ENCODE measurements around the gene SMTNL1.

Gene SMTNL1

DNA sequence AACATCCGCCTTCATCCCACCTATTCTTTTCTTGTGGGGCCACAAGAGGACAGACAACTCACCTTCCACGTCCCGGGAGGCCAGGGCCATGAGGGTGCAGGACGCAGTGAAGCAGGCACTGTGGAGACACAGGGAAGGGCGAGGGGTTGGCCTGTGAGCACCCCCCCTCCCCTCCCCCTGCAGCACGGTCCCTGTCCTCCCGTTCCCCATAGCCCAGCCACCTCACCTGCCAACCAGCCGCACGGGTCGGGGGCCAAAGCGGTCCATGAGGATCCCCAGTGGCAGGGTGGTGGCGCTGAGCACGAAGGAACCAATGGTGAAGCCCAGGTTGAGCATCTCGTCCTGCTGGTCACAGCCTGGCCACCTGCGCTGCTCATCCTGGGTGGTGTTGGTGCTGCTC is 36.5 kb upstream of the SMTNL1 start:
- no peak overlapping the region for H3K4me3 ChIP-seq (ENCODE audit: low read length)
- no peak for TF ChIP-seq ZNF274 (IDR thresholded peaks at IDR 0.05; ENCODE audit: low read depth, low read length)

- TF ChIP-seq ZNF274 (IDR thresholded peaks at IDR 0.05; ENCODE audit: low read depth, low read length), result no peak
- no peak overlapping the region for H3K4me3 ChIP-seq (ENCODE audit: low read length)
Measured at GRCh38 chr11:57501953-57502352, 35.4 kb upstream of the SMTNL1 start.

DNA sequence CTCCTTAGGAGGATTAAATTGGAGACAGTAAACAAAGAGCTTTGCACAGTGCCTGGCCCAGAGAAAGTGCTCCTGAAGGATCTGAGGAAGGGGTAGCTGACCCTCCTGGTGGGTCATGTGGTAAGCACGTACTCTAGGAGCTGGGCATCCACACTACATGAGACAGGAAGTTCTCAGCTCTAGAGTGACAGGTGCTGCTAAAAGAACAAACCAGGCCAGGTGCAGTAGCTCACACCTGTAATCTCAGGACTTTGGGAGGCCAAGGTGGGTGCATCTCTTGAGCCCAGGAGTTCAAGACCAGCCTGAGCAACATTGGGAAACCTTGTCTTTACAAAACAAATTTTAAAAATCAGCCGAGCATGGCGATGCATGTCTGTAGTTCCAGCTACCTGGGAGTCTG is 35.0 kb upstream of the SMTNL1 start:
- no peak for TF ChIP-seq ZNF274 (IDR thresholded peaks at IDR 0.05; ENCODE audit: low read depth, low read length)
- H3K4me3 ChIP-seq (ENCODE audit: low read length), result no peak overlapping the region

DNA sequence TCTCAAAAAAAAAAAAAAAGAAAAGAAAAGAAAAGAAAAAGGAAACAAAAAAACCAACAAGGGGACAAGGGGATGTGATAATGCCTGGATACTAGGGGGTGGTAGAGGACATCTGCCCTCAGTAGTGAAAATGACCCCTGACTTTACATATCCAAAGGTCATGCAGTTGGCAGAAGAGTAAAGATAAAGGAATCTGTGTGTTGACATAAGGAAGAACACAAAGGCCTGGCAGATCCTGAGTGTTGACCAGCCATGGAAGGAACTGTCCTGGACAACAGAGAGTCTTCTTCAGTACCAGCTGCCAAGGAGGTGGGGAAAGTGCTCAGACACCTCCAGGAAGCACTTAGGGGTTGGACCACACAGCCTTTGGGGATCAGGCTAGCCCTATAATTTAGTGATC is 34.5 kb upstream of the SMTNL1 start:
- no peak overlapping the region for H3K4me3 ChIP-seq (ENCODE audit: low read length)
- TF ChIP-seq ZNF274 (IDR thresholded peaks at IDR 0.05; ENCODE audit: low read depth, low read length), result no peak

GRCh38 chr11:57504511-57504910 is 32.9 kb upstream of the SMTNL1 start:
- no peak overlapping the region for H3K4me3 ChIP-seq (ENCODE audit: low read length)
- no peak for TF ChIP-seq ZNF274 (IDR thresholded peaks at IDR 0.05; ENCODE audit: low read depth, low read length)

DNA sequence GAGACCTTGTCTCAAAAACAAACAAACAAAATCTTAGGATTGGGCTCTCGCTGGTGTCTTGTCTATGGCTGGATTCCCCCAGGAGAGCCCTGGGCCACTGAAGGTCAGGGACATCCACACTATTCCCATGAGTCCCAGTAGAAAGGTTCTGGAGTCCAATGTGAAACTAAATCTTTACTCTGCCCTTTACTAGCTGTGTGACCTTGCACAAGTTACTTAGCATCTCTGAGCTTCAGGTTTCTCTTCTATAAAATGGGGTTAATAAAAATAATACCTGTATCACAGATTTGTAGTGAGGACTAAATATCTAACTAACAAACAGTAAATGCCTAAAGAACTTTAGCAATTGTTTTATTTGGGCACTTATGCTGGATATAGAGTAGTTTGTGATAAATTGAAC is 30.9 kb upstream of the SMTNL1 start:
- no peak overlapping the region for H3K4me3 ChIP-seq (ENCODE audit: low read length)
- no peak for TF ChIP-seq ZNF274 (IDR thresholded peaks at IDR 0.05; ENCODE audit: low read depth, low read length)

DNA sequence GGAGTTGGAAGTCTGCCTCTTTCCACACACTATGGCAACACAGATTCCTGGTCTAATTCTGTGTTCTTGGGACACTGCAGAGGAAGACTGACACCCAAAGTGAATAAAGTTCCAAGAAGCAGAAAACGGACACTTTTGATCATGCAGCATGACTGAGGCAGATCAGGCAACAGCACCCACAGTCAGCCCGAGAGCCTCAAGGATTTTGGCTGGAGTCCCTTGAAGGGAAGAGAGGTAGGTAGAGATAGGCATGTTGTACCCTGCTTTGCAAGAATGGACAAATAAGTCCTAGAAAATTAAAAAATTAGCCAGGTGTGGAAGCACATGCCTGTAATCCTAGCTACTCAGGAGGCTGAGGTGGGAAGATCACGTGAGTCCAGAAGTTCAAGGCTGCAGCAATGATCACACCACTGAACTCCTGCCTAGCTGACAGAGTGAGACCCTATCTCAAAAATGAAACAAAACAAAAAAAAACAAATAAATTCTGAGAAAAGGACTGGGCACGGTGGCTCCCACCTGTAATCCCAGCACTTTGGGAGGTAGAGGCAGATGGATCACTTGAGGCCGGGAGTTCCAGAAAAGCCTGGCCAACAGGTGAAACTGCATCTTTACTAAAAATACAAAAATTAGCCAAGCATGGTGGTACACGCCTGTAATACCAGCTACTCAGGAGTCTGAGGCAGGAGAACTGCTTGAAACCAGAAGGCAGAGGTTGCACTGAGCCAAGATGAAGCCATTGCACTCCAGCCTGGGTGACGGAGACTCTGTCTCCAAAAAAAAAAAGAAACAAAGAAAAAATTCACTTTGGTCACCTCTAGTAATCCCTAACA is 28.8 kb upstream of the SMTNL1 start:
- TF ChIP-seq ZNF274 (IDR thresholded peaks at IDR 0.05; ENCODE audit: low read depth, low read length), result no peak

DNA sequence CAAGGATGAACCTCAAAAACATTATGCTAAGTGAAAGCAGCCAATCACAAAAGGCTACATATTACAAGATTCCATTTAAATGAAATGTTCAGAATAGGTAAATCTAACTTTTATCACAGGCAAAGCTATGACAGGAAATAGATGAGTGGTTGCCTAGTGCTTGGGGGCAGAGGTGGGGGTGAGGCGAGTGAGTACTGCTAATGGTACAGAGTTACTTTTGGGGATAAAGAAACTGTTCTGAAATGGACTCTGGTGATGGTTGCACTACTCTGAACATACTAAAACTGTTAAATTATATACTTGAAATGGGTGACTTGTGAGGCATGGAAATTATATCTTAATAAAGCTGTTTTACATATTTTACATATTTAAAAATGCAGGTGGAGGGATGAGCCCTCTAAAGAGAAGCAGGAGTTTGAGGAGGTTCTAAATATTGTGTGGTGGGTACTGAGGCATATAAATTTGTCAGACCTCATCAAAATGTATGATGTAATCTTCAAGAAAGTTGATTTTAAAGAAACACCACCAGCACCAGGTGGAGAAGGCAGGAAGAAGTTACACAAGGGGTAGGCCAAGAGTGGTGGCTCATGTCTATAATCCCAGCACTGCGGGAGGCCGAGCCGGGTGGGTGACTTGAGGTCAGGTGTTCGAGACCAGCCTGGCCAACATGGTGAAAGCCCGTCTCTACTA is 25.5 kb upstream of the SMTNL1 start:
- H3K4me3 ChIP-seq (ENCODE audit: low read length), result no peak overlapping the region
- no peak for TF ChIP-seq ZNF274 (IDR thresholded peaks at IDR 0.05; ENCODE audit: low read depth, low read length)

More for the DNA sequence above, 28.8 kb upstream of the SMTNL1 start:
- H3K4me3 ChIP-seq (ENCODE audit: low read length), result no peak overlapping the region

DNA sequence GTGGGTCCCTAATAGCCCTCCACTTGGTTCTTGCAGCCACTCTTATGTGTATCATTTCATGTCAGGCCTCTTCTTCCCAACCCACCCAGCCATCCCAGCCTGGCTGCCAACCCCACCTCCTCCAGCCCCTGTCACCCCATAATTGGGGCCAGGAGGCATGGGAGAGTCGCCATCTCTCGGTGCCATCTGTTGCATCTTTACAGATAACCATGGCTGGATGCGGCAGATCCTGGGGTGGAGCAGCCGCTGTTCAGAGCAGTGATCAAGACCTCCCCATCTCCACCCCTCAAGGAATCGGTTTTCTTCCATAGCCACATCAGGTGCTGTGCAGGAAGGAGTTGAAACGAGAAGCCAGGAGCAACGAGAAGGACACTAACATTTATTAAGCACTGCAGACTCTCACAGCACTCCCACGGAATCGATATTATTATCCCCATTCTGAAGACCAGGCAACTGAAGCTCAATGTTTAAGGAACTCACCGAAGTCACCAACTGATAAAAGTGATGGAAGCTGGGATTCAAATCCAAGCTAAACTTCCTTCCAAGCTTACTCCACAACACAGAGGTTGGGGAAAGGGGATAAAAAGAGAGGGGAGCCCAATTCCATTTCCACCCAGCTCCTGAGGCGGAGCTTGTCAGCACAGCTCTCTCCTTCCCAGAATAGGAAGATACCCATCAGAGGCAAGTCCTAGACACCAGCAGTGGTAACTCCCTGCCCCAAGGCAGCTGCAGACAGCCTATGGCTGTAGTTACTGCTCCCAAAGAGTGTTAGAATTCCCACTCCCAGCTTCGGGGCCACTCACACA is 24.5 kb upstream of the SMTNL1 start:
- H3K4me3 ChIP-seq (ENCODE audit: low read length), result no peak overlapping the region
- TF ChIP-seq ZNF274 (IDR thresholded peaks at IDR 0.05; ENCODE audit: low read depth, low read length), result no peak

DNA sequence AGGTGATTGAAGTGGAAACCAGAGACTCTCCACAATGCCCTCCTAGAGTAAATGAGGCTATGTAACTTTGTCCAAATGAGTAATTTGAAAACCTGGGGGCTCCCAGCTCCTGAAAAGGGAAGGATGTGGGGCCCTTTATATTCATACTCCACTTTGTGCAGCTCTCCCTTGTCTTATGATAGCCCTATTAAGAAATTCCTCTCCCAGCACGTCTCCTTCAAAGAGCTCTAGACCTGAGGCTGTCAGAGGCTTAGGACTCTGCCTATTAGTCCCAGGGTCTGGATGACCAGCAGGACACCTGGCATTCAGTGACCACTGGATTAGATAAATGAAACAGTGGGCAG is 24.0 kb upstream of the SMTNL1 start:
- TF ChIP-seq ZNF274 (IDR thresholded peaks at IDR 0.05; ENCODE audit: low read depth, low read length), result no peak
- H3K4me3 ChIP-seq (ENCODE audit: low read length), result no peak overlapping the region; the same call in 1 of the 2 replicates

DNA sequence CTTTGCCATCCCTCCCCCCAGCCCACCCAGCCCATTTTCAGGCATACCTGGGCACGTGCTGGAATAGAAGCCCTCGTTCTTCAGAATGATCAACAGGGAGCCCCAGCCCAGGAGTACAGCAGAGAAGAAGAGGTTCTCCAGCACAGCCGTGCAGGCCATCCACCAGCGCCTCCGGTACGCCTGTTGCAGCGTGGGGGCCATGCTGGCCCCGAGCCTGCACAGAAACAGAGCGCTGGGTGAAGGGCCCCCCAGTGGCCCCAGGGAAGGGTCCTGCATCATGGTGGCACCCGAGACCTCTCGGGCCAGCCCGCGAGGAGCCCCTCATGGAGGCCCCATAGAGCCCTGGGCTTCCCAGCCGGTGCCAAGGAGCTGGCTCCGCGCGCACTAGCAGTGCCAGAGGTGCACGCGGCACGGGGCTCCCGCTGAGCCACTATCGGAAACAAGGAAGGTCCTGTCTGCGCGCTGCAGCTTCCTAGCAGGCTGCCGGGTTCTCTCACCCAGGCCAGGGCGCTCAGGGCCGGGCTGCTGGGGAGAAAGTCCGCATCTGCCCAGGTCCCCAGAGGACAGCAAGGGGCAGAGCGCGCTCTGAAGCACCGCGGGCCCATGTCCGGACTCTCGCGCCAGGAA is 23.4 kb upstream of the SMTNL1 start:
- peak overlapping the region; percentile 88; the same call in 1 of the 2 replicates for H3K4me3 ChIP-seq (ENCODE audit: low read length)
- TF ChIP-seq ZNF274 (IDR thresholded peaks at IDR 0.05; ENCODE audit: low read depth, low read length), result no peak

DNA sequence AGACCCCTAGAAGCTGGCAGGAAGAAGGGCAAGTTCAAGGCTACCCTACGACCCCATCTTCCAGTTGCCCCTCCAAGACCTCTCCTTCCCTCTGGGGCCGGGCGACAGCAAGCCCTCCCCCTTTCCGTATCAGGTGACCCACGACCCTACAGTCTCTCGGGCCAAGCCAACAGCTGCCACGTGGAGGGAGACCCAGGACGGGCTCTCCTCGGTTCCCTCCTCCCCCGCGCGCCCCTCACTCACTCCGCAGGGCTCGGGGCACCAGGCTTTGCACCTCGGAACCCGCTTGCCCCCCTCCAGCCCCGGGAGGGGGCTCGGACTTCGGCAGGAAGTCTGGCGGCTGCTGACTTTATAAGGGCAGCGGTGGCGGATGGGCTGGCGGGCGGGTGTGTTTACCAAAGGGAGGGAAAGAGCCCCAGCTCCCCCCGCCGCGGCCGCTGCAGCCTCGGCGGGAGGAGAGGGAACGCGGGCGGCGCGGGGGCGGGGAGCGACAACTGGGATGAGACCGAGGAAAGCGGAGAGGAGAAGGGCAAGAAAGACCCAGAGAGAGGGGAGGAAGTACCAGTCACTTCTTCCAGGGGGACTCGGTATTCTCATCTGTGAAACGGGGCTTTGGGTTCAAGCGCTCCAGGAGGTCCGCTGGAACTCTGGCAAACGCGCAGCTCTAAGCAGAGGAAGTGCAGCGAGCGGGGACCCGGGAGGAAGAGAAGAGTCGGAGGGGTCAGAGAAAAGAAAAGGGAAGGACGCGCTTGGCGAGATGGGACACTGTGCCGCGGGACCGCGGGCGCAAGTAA is 22.7 kb upstream of the SMTNL1 start:
- no peak for TF ChIP-seq ZNF274 (IDR thresholded peaks at IDR 0.05; ENCODE audit: low read depth, low read length)
- peak overlapping the region; percentile 88 for H3K4me3 ChIP-seq (ENCODE audit: low read length)

DNA sequence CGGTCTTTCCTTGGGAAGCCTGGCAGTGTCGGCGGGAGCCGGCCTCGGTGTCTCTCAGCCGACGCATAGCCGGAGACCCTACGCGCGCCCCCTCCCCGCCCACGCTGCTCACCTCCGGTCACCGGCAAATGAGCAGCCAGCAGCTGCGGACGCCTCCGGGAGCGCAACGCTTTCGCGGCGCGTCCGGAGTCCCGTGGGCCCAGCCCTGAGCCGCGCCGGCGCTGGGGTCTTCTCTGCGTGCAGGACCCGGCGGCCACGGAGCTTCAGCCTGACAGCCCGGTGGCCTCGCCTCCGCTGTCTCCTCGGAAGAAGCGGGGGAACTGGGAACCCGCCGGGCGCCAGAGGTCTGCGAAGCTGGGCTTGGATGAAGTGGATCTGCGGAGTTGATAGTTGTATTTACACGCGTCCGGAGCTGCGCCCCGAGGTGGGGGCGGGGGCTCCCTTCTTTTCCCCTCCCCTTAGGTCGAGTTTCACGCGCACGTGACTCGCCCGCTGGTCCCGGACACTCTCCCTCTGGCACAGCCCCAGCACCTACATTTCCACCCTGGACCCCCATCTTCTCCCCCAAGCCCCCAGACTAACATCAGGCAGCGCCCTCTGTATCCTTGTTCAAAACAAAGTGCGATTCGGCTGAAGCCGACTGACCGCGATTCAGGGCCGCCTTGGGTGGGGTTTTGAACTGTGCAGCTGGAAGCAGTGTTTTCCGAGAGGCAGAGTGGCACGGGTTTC is 21.9 kb upstream of the SMTNL1 start, which contains the start of gene SLC43A1:
SLC43A1 (minus strand) TSS at position 371 of the 729 bp plus-strand sequence. CDS start 1,591 bp downstream, outside the sequence.
- no peak for TF ChIP-seq ZNF274 (IDR thresholded peaks at IDR 0.05; ENCODE audit: low read depth, low read length)

More for the DNA sequence above, 21.9 kb upstream of the SMTNL1 start, which contains the start of gene SLC43A1:
- peak within 1 kb of the TSS; percentile 88 for H3K4me3 ChIP-seq (ENCODE audit: low read length)

Data from GM08714 (cell line).